ENCODE data around the gene TEF.

- no peak for TF ChIP-seq CTCF (IDR thresholded peaks at IDR 0.05; ENCODE audit: poor library complexity)
- no peak for TF ChIP-seq EZH2phosphoT487 (IDR thresholded peaks at IDR 0.05; ENCODE audit: low read depth, severe bottlenecking, unreplicated experiment)
- TF ChIP-seq EZH2 (IDR thresholded peaks at IDR 0.05; ENCODE audit: borderline replicate concordance): no peak
These were observed 43.0 kb upstream of the TEF start for GRCh38 chr22:41338614-41339212.
